HG03460 (cell line): ENCODE results near the gene KCNJ10.
A peak's percentile ranks its signal among the peaks of the same experiment; 100 is the strongest.

Experiments
- ATAC-seq: cut with Tn5 transposase; IDR thresholded peaks from one replicate; pipeline ENCODE4 v1.9.1; 2021; ENCODE audit not compliant: unreplicated experiment

Gene KCNJ10

GRCh38 chr1:160099716-160100375, 29.9 kb upstream of the KCNJ10 start:
- no peak for ATAC-seq

- ATAC-seq, result peak; percentile 81
These were observed 29.0 kb upstream of the KCNJ10 start for GRCh38 chr1:160098852-160099561.

GRCh38 chr1:160097911-160098851, 28.2 kb upstream of the KCNJ10 start, which contains the start of gene IGSF8:
Gene IGSF8 (minus strand): TSS chr1:160098619. CDS start chr1:160098472, 147 bp downstream.
- peak; percentile 47 for ATAC-seq

- ATAC-seq, result no peak
These were observed 27.4 kb upstream of the KCNJ10 start for GRCh38 chr1:160097151-160097910.

- no peak for ATAC-seq
These were observed 26.5 kb upstream of the KCNJ10 start for GRCh38 chr1:160096274-160097116.

- no peak for ATAC-seq
These were observed 25.6 kb upstream of the KCNJ10 start for GRCh38 chr1:160095382-160096105.

- no peak for ATAC-seq
These were observed 24.8 kb upstream of the KCNJ10 start for GRCh38 chr1:160094806-160095205.

- ATAC-seq, result no peak
These were observed 24.3 kb upstream of the KCNJ10 start for GRCh38 chr1:160094291-160094625.

GRCh38 chr1:160093624-160094290, 23.8 kb upstream of the KCNJ10 start:
- ATAC-seq, result no peak

- ATAC-seq, result no peak
These were observed 23.1 kb upstream of the KCNJ10 start for GRCh38 chr1:160093069-160093395.

- ATAC-seq, result no peak
These were observed 22.6 kb upstream of the KCNJ10 start for GRCh38 chr1:160092366-160093068.

GRCh38 chr1:160091666-160092223, 21.8 kb upstream of the KCNJ10 start:
- ATAC-seq, result no peak

GRCh38 chr1:160090760-160091159, 20.8 kb upstream of the KCNJ10 start:
- no peak for ATAC-seq

GRCh38 chr1:160089883-160090282, 19.9 kb upstream of the KCNJ10 start:
- no peak for ATAC-seq

GRCh38 chr1:160087118-160087662, 17.2 kb upstream of the KCNJ10 start:
- ATAC-seq, result no peak

- no peak for ATAC-seq
These were observed 16.5 kb upstream of the KCNJ10 start for GRCh38 chr1:160086456-160086892.

GRCh38 chr1:160085686-160086455, 15.9 kb upstream of the KCNJ10 start:
- no peak for ATAC-seq
